A172 (cell line): ENCODE results near the gene IQCB1. TPM values are rescaled to one million over a fixed set of nuclear protein-coding genes. Genes with fewer than 3 reads are reported as not detected.
"Not testable (repeated sequence)": the region's sequence is repeated elsewhere in the genome, so short reads cannot be mapped to it uniquely, and the experiment has no call there.

Source experiments
- DNase-seq: peaks from one replicate; pipeline ENCODE4 v3.0.0-alpha.2; 2015; ENCODE audit warnings: low spot score
- total RNA-seq: library from RNA; depleted of rRNA; stranded (reverse); fragments of >200 nt; shearing (Covaris generic); gene quantifications from 2 replicates; pipeline ENCODE4 v1.2.3, GENCODE V29; 2014; rRNA removed

Gene IQCB1
- total RNA-seq, 1 experiment from 2014 or later: 27.8 TPM

- DNase-seq: peak; percentile 8
Measured at GRCh38 chr3:121748680-121749275, 86.1 kb downstream of the IQCB1 start.

- DNase-seq: no peak
Measured at GRCh38 chr3:121747976-121748375, 86.9 kb downstream of the IQCB1 start.

- DNase-seq: not testable (repeated sequence)
Measured at GRCh38 chr3:121743106-121743505, 91.8 kb downstream of the IQCB1 start.

GRCh38 chr3:121740896-121741295 is 94.0 kb downstream of the IQCB1 start:
- no peak for DNase-seq

- DNase-seq: no peak
Measured at GRCh38 chr3:121739902-121740301, 95.0 kb downstream of the IQCB1 start.

- no peak for DNase-seq
Measured at GRCh38 chr3:121737644-121738043, 97.2 kb downstream of the IQCB1 start.

GRCh38 chr3:121736112-121736511 is 98.7 kb downstream of the IQCB1 start:
- DNase-seq: peak; percentile 5

GRCh38 chr3:121735047-121735696 is 99.7 kb downstream of the IQCB1 start:
- DNase-seq: no peak

- no peak for DNase-seq
Measured at GRCh38 chr3:121730940-121731687, 103.7 kb downstream of the IQCB1 start.

GRCh38 chr3:121724130-121724529 is 110.7 kb downstream of the IQCB1 start:
- DNase-seq: no peak

- DNase-seq: no peak
Measured at GRCh38 chr3:121723485-121723884, 111.4 kb downstream of the IQCB1 start.

- DNase-seq: no peak
Measured at GRCh38 chr3:121722411-121722810, 112.4 kb downstream of the IQCB1 start.

- no peak for DNase-seq
Measured at GRCh38 chr3:121720163-121720562, 114.7 kb downstream of the IQCB1 start.

Other genes with a start within 250 kb of the IQCB1 start
- 0.09 TPM in 1 of 2 replicates, not detected in the other for gene FBXO40, start 241.7 kb downstream of the IQCB1 start, total RNA-seq
- gene HCLS1, start 174.2 kb downstream of the IQCB1 start, total RNA-seq: 0.24 and 0.83 TPM in 2 replicates
- 24.4 and 26.5 TPM in 2 replicates for gene GOLGB1, start 85.3 kb downstream of the IQCB1 start, total RNA-seq
- gene EAF2, start 149 bp upstream of the IQCB1 start, total RNA-seq: 4.5 and 4.7 TPM in 2 replicates
- not detected in 2 replicates for gene SLC15A2, start 59.3 kb upstream of the IQCB1 start, total RNA-seq
- gene ILDR1, start 187.2 kb upstream of the IQCB1 start, total RNA-seq: not detected in 2 replicates
- gene CD86, start 220.3 kb upstream of the IQCB1 start, total RNA-seq: not detected in 2 replicates